Measurements from ENCODE around the gene NBAS.

DNA sequence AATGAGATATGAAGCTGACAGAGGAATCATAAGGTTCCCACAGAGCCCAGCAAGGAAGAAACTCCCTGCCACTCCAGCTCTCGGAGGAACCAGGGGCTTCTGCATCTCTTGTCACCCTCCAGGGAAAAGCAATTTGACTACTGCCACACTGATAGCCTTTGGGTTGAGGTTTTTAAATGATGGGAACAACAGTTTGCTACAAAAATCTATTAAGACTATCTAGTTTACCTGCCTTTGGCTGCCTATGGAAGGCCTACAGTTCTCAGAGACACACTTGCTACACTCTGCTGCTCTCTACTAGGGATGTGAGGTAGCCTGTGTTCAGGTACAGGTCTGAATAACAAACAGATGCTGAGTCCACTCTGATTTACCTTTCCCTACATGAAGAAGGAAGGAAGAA lies 161.9 kb downstream of the NBAS start:
- no peak for TF ChIP-seq CTCF (IDR thresholded peaks at IDR 0.05; ENCODE audit: low read depth, low read length)
- no peak for TF ChIP-seq EZH2phosphoT487 (IDR thresholded peaks at IDR 0.05; ENCODE audit: low read depth)
